GM23338 (cell line): ENCODE measurements around the gene SBK1. TPM values are rescaled to one million over a fixed set of nuclear protein-coding genes. Genes with fewer than 3 reads are reported as not detected.

Experiments
- ATAC-seq: fragments of 200-7000 bp; cut with Tn5 transposase; 3 replicates; pipeline ENCODE4 v1.9.1; 2020
- DNase-seq: peaks from one replicate; pipeline ENCODE4 v3.0.0-alpha.2; 2015; ENCODE audit warnings: low spot score
- H2AFZ ChIP-seq: fragments of 200-600 bp; sonication (generic); 2 replicates; pipeline ENCODE4 v1.8.0; 2016; ENCODE audit warnings: antibody characterized with exemption, mild to moderate bottlenecking, moderate library complexity
- H3F3A ChIP-seq: fragments of 200-600 bp; sonication (generic); replicated peaks from 2 replicates; pipeline ENCODE4 v1.8.0; 2017; ENCODE audit warnings: antibody characterized with exemption, mixed run types, low read depth
- H3K27ac ChIP-seq: fragments of 200-600 bp; sonication (generic); 2 replicates; pipeline ENCODE4 v1.6.1; 2016; ENCODE audit warnings: low read depth
- H3K27me3 ChIP-seq: fragments of 200-600 bp; sonication (generic); 2 replicates; pipeline ENCODE4 v1.8.0; 2016; ENCODE audit warnings: mild to moderate bottlenecking, mixed run types, moderate library complexity; ENCODE audit not compliant: insufficient read depth
- H3K36me3 ChIP-seq: fragments of 200-600 bp; sonication (generic); 2 replicates; pipeline ENCODE4 v1.8.0; 2016; ENCODE audit warnings: mild to moderate bottlenecking; ENCODE audit not compliant: insufficient read depth
- H3K4me1 ChIP-seq: fragments of 200-600 bp; sonication (generic); 2 replicates; pipeline ENCODE4 v1.8.0; 2016; ENCODE audit warnings: mild to moderate bottlenecking, moderate library complexity; ENCODE audit not compliant: insufficient read depth
- H3K4me2 ChIP-seq: fragments of 200-600 bp; sonication (generic); 2 replicates; pipeline ENCODE4 v1.7.1; 2017; ENCODE audit warnings: mixed run types
- H3K4me3 ChIP-seq: fragments of 200-600 bp; sonication (generic); 2 replicates; pipeline ENCODE4 v1.6.1; 2016; ENCODE audit warnings: mixed run types
- H3K79me2 ChIP-seq: fragments of 200-600 bp; sonication (generic); replicated peaks from 2 replicates; pipeline ENCODE4 v1.8.0; 2017; ENCODE audit warnings: mild to moderate bottlenecking; ENCODE audit not compliant: insufficient read depth
- H3K9me2 ChIP-seq: fragments of 200-600 bp; sonication (generic); 2 replicates; pipeline ENCODE4 v1.8.0; 2017; ENCODE audit not compliant: insufficient read depth
- H4K20me1 ChIP-seq: fragments of 200-600 bp; sonication (generic); replicated peaks from 2 replicates; pipeline ENCODE4 v1.8.0; 2017; ENCODE audit warnings: mild to moderate bottlenecking; ENCODE audit not compliant: insufficient read depth
- H3K27ac Mint-ChIP-seq: 2 replicates; pipeline ENCODE4 v1.8.0; 2020; ENCODE audit warnings: inconsistent platforms, mild to moderate bottlenecking, moderate library complexity, mixed read lengths
- H3K27me3 Mint-ChIP-seq: 3 replicates; pipeline ENCODE4 v1.8.0; 2022; ENCODE audit warnings: low read depth, mild to moderate bottlenecking, moderate library complexity, mixed read lengths, inconsistent platforms; ENCODE audit not compliant: insufficient read depth, poor library complexity
- H3K36me3 Mint-ChIP-seq: 3 replicates; pipeline ENCODE4 v1.8.0; 2021; ENCODE audit warnings: low read depth, mild to moderate bottlenecking, inconsistent platforms, moderate library complexity, mixed read lengths
- H3K4me1 Mint-ChIP-seq: 3 replicates; pipeline ENCODE4 v1.8.0; 2020; ENCODE audit warnings: mild to moderate bottlenecking, inconsistent platforms, mixed read lengths
- H3K4me3 Mint-ChIP-seq: 3 replicates; pipeline ENCODE4 v1.8.0; 2021; ENCODE audit warnings: moderate library complexity, mild to moderate bottlenecking, inconsistent platforms, mixed read lengths
- H3K9me3 Mint-ChIP-seq: 3 replicates; pipeline ENCODE4 v1.8.0; 2020; ENCODE audit warnings: moderate library complexity, mild to moderate bottlenecking, inconsistent platforms, mixed read lengths
- EZH2 ChIP-seq: fragments of 200-600 bp; sonication (generic); IDR thresholded peaks from one replicate; pipeline ENCODE4 v1.8.0; 2017; ENCODE audit warnings: antibody characterized with exemption, mild to moderate bottlenecking, low read depth; ENCODE audit not compliant: unreplicated experiment
- EZH2phosphoT487 ChIP-seq: fragments of 200-600 bp; sonication (generic); IDR thresholded peaks from one replicate; pipeline ENCODE4 v1.8.1; 2018; ENCODE audit warnings: antibody characterized with exemption; ENCODE audit not compliant: unreplicated experiment
- JUNB ChIP-seq: IDR thresholded peaks from one replicate; pipeline ENCODE4 v1.6.1; 2016; ENCODE audit warnings: antibody characterized with exemption; ENCODE audit not compliant: unreplicated experiment
- NANOG ChIP-seq: IDR thresholded peaks from 2 replicates; pipeline ENCODE4 v1.6.1; 2016; ENCODE audit warnings: antibody characterized with exemption, borderline replicate concordance
- POLR2AphosphoS5 ChIP-seq: IDR thresholded peaks from 2 replicates; pipeline ENCODE4 v1.6.1; 2016; ENCODE audit warnings: antibody characterized with exemption, low read depth
- REST ChIP-seq: IDR thresholded peaks from one replicate; pipeline ENCODE4 v1.6.1; 2018; ENCODE audit warnings: antibody characterized with exemption; ENCODE audit not compliant: unreplicated experiment
- STAT1 ChIP-seq: IDR thresholded peaks from one replicate; pipeline ENCODE4 v1.6.1; 2016; ENCODE audit warnings: antibody characterized with exemption; ENCODE audit not compliant: unreplicated experiment
- ZNF114 ChIP-seq: fragments of 250-450 bp; sonication (Bioruptor Pico); IDR thresholded peaks from 2 replicates; pipeline ENCODE4 v1.5.0; 2020; ENCODE audit warnings: mild to moderate bottlenecking, moderate library complexity
- ZNF331 ChIP-seq: fragments of 250-450 bp; sonication (Bioruptor Pico); IDR thresholded peaks from 2 replicates; pipeline ENCODE4 v1.5.0; 2020; ENCODE audit warnings: low read depth, mild to moderate bottlenecking, moderate library complexity
- polyA plus RNA-seq: library from polyadenylated mRNA; unstranded; fragments of >200 nt; fragmentation: Nextera tagmentation; extraction: Ambion mirVana; gene quantifications from 2 replicates; pipeline ENCODE4 v1.2.1, GENCODE V29; 2016
- total RNA-seq: library from RNA; depleted of rRNA; stranded (reverse); fragments of >200 nt; shearing (Covaris generic); gene quantifications from 2 replicates; pipeline ENCODE4 v1.2.3, GENCODE V29; 2014
- TF ChIP-seq, protein P1 (sequence below), 2 experiments: fragments of 200-600 bp in 1 of 2; sonication (generic) in 1 of 2; conservative IDR thresholded peaks; 2 replicates each; pipeline versions ENCODE4 v1.5.1 to v1.6.1; 2016 to 2017; ENCODE audit warnings: antibody characterized with exemption in 2 of 2, low read depth in 2 of 2, mild to moderate bottlenecking in 2 of 2, moderate library complexity in 1 of 2
- TF ChIP-seq, protein P2 (sequence below): IDR thresholded peaks from 2 replicates; pipeline ENCODE4 v1.6.1; 2016; ENCODE audit warnings: antibody characterized with exemption
- TF ChIP-seq, protein P3 (sequence below): fragments of 250-450 bp; sonication (Bioruptor Pico); IDR thresholded peaks from 2 replicates; pipeline ENCODE4 v1.5.0; 2020; ENCODE audit warnings: mild to moderate bottlenecking, moderate library complexity

The SBK1 gene
- total and polyA plus RNA-seq, 2 experiments from 2014 or later, result 23.9 to 68.1 TPM

DNA sequence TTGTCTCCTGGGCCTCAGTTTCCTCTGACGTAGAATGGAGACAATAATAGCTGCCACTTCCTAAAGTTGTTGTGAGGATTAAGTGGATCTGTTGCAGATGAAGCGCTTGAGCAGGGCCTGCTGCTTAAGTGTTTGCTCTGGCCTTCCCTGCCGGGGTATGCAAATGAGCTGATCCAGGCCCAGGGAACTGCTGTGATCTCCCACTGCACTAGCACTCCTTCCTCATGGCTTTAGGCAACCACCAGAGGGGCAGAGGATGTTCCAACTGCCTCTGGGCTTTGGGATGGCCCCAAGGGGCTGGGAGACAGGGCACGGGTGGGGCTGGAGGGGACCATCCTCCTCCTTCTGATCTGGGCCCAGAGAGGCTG lies 6.2 kb downstream of the SBK1 start:
- Mint-ChIP-seq H3K27me3 (peaks cover 17% of the 10 kb centered on the region), H3K27ac (peak overlapping the region; percentile 52; the same call in 1 of the 2 replicates), H3K4me1 (peaks cover 46% of the 10 kb centered on the region), H3K4me3 (peak overlapping the region; percentile 24; the same call in 1 of the 3 replicates), H3K9me3 (no peaks in the 10 kb centered on the region), H3K36me3 (peaks cover 51% of the 10 kb centered on the region)
- TF ChIP-seq, protein P1, sequence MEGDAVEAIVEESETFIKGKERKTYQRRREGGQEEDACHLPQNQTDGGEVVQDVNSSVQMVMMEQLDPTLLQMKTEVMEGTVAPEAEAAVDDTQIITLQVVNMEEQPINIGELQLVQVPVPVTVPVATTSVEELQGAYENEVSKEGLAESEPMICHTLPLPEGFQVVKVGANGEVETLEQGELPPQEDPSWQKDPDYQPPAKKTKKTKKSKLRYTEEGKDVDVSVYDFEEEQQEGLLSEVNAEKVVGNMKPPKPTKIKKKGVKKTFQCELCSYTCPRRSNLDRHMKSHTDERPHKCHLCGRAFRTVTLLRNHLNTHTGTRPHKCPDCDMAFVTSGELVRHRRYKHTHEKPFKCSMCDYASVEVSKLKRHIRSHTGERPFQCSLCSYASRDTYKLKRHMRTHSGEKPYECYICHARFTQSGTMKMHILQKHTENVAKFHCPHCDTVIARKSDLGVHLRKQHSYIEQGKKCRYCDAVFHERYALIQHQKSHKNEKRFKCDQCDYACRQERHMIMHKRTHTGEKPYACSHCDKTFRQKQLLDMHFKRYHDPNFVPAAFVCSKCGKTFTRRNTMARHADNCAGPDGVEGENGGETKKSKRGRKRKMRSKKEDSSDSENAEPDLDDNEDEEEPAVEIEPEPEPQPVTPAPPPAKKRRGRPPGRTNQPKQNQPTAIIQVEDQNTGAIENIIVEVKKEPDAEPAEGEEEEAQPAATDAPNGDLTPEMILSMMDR (conservative IDR thresholded peaks at IDR 0.05; ENCODE audit: low read depth in 2 of 2), result no peak
- no peak for TF ChIP-seq EZH2phosphoT487
- TF ChIP-seq JUNB, result no peak
- TF ChIP-seq NANOG, result no peak
- no peak for TF ChIP-seq ZNF331 (CRISPR knock-in tag)
- TF ChIP-seq POLR2AphosphoS5, result no peak
- TF ChIP-seq STAT1, result no peak
- no peak for TF ChIP-seq ZNF114 (CRISPR knock-in tag)
- no peak for TF ChIP-seq EZH2
- TF ChIP-seq, protein P2, sequence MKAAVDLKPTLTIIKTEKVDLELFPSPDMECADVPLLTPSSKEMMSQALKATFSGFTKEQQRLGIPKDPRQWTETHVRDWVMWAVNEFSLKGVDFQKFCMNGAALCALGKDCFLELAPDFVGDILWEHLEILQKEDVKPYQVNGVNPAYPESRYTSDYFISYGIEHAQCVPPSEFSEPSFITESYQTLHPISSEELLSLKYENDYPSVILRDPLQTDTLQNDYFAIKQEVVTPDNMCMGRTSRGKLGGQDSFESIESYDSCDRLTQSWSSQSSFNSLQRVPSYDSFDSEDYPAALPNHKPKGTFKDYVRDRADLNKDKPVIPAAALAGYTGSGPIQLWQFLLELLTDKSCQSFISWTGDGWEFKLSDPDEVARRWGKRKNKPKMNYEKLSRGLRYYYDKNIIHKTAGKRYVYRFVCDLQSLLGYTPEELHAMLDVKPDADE, result no peak
- TF ChIP-seq, protein P3, sequence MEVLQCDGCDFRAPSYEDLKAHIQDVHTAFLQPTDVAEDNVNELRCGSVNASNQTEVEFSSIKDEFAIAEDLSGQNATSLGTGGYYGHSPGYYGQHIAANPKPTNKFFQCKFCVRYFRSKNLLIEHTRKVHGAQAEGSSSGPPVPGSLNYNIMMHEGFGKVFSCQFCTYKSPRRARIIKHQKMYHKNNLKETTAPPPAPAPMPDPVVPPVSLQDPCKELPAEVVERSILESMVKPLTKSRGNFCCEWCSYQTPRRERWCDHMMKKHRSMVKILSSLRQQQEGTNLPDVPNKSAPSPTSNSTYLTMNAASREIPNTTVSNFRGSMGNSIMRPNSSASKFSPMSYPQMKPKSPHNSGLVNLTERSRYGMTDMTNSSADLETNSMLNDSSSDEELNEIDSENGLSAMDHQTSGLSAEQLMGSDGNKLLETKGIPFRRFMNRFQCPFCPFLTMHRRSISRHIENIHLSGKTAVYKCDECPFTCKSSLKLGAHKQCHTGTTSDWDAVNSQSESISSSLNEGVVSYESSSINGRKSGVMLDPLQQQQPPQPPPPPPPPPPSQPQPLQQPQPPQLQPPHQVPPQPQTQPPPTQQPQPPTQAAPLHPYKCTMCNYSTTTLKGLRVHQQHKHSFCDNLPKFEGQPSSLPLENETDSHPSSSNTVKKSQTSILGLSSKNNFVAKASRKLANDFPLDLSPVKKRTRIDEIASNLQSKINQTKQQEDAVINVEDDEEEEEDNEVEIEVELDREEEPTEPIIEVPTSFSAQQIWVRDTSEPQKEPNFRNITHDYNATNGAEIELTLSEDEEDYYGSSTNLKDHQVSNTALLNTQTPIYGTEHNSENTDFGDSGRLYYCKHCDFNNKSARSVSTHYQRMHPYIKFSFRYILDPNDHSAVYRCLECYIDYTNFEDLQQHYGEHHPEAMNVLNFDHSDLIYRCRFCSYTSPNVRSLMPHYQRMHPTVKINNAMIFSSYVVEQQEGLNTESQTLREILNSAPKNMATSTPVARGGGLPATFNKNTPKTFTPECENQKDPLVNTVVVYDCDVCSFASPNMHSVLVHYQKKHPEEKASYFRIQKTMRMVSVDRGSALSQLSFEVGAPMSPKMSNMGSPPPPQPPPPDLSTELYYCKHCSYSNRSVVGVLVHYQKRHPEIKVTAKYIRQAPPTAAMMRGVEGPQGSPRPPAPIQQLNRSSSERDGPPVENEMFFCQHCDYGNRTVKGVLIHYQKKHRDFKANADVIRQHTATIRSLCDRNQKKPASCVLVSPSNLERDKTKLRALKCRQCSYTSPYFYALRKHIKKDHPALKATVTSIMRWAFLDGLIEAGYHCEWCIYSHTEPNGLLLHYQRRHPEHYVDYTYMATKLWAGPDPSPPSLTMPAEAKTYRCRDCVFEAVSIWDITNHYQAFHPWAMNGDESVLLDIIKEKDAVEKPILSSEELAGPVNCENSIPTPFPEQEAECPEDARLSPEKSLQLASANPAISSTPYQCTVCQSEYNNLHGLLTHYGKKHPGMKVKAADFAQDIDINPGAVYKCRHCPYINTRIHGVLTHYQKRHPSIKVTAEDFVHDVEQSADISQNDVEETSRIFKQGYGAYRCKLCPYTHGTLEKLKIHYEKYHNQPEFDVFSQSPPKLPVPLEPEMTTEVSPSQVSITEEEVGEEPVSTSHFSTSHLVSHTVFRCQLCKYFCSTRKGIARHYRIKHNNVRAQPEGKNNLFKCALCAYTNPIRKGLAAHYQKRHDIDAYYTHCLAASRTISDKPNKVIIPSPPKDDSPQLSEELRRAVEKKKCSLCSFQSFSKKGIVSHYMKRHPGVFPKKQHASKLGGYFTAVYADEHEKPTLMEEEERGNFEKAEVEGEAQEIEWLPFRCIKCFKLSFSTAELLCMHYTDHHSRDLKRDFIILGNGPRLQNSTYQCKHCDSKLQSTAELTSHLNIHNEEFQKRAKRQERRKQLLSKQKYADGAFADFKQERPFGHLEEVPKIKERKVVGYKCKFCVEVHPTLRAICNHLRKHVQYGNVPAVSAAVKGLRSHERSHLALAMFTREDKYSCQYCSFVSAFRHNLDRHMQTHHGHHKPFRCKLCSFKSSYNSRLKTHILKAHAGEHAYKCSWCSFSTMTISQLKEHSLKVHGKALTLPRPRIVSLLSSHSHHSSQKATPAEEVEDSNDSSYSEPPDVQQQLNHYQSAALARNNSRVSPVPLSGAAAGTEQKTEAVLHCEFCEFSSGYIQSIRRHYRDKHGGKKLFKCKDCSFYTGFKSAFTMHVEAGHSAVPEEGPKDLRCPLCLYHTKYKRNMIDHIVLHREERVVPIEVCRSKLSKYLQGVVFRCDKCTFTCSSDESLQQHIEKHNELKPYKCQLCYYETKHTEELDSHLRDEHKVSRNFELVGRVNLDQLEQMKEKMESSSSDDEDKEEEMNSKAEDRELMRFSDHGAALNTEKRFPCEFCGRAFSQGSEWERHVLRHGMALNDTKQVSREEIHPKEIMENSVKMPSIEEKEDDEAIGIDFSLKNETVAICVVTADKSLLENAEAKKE (CRISPR knock-in tag), result no peak
- no peak for TF ChIP-seq REST
- peaks cover 90% of the 10 kb centered on the region for H3K79me2 ChIP-seq
- 0 out of 2 replicates have a peak, but pooled peaks cover 13% of the 10 kb centered on the region for H3F3A ChIP-seq
- H4K20me1 ChIP-seq, result peaks cover 53% of the 10 kb centered on the region
- peaks cover 17% of the 10 kb centered on the region for H3K4me1 ChIP-seq
- H3K27ac ChIP-seq, result peak overlapping the region; percentile 69; the same call in 1 of the 2 replicates
- H3K4me3 ChIP-seq, result no peak overlapping the region
- H3K4me2 ChIP-seq, result peak overlapping the region; percentile 55; the same call in 1 of the 2 replicates
- H3K36me3 ChIP-seq, result peaks cover 7% of the 10 kb centered on the region; the same call in 1 of the 2 replicates
- no peaks in the 10 kb centered on the region for H3K27me3 ChIP-seq
- H2AFZ ChIP-seq, result no peak overlapping the region
- ATAC-seq (peak; percentile 91), DNase-seq (peak; percentile 67)
- no peaks in the 10 kb centered on the region for H3K9me2 ChIP-seq
